ENCODE measurements around the gene NOSIP. TPM values are rescaled to one million over a fixed set of nuclear protein-coding genes. Genes with fewer than 3 reads are reported as not detected.

NOSIP gene
- total RNA-seq, 1 experiment from 2014 or later, result 97.9 TPM

DNA sequence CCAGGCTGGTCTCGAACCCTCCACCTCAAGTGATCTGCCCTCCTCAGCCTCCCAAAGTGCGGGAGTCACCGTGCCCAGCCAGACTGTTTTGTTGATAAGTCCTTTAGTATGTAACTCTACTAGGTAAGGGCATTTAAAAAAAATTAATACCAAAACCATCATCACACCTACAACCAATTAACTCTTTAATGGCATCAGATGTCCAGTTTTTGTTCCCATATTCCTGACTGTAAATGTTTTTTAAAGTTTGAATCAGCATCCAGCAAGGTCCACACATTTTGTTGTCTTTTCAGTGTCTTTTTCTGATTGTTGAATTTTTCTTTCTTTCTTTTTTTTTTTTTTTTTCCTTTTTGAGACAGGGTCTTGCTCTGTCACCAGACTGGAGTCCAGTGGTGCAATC lies 62.3 kb downstream of the NOSIP start:
- ATAC-seq (no peak), DNase-seq (ENCODE audit: low spot score) (no peak)
- ChIA-PET CTCF (interaction anchor here (1.2 to 1.8 kb wide), 2 partner anchors 10 to 29 kb away, joined by 5 to 7 read pairs; partner anchors contain the start of gene RCN3), POLR2A (no interaction called here)
- Mint-ChIP-seq H3K36me3 (peaks cover 18% of the 10 kb centered on the region), H3K4me1 (peaks cover 15% of the 10 kb centered on the region), H3K27ac (no peak overlapping the region), H3K27me3 (ENCODE audit: low read depth) (no peaks in the 10 kb centered on the region), H3K9me3 (no peaks in the 10 kb centered on the region), H3K4me3 (no peak overlapping the region)
- TF ChIP-seq, protein P1, sequence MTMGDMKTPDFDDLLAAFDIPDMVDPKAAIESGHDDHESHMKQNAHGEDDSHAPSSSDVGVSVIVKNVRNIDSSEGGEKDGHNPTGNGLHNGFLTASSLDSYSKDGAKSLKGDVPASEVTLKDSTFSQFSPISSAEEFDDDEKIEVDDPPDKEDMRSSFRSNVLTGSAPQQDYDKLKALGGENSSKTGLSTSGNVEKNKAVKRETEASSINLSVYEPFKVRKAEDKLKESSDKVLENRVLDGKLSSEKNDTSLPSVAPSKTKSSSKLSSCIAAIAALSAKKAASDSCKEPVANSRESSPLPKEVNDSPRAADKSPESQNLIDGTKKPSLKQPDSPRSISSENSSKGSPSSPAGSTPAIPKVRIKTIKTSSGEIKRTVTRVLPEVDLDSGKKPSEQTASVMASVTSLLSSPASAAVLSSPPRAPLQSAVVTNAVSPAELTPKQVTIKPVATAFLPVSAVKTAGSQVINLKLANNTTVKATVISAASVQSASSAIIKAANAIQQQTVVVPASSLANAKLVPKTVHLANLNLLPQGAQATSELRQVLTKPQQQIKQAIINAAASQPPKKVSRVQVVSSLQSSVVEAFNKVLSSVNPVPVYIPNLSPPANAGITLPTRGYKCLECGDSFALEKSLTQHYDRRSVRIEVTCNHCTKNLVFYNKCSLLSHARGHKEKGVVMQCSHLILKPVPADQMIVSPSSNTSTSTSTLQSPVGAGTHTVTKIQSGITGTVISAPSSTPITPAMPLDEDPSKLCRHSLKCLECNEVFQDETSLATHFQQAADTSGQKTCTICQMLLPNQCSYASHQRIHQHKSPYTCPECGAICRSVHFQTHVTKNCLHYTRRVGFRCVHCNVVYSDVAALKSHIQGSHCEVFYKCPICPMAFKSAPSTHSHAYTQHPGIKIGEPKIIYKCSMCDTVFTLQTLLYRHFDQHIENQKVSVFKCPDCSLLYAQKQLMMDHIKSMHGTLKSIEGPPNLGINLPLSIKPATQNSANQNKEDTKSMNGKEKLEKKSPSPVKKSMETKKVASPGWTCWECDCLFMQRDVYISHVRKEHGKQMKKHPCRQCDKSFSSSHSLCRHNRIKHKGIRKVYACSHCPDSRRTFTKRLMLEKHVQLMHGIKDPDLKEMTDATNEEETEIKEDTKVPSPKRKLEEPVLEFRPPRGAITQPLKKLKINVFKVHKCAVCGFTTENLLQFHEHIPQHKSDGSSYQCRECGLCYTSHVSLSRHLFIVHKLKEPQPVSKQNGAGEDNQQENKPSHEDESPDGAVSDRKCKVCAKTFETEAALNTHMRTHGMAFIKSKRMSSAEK (CRISPR knock-in tag; IDR thresholded peaks at IDR 0.05; ENCODE audit: borderline replicate concordance), result no peak
- TF ChIP-seq SOX15 (CRISPR knock-in tag; IDR thresholded peaks at IDR 0.05), result no peak
- TF ChIP-seq, protein P2, sequence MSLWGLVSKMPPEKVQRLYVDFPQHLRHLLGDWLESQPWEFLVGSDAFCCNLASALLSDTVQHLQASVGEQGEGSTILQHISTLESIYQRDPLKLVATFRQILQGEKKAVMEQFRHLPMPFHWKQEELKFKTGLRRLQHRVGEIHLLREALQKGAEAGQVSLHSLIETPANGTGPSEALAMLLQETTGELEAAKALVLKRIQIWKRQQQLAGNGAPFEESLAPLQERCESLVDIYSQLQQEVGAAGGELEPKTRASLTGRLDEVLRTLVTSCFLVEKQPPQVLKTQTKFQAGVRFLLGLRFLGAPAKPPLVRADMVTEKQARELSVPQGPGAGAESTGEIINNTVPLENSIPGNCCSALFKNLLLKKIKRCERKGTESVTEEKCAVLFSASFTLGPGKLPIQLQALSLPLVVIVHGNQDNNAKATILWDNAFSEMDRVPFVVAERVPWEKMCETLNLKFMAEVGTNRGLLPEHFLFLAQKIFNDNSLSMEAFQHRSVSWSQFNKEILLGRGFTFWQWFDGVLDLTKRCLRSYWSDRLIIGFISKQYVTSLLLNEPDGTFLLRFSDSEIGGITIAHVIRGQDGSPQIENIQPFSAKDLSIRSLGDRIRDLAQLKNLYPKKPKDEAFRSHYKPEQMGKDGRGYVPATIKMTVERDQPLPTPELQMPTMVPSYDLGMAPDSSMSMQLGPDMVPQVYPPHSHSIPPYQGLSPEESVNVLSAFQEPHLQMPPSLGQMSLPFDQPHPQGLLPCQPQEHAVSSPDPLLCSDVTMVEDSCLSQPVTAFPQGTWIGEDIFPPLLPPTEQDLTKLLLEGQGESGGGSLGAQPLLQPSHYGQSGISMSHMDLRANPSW (CRISPR knock-in tag; conservative IDR thresholded peaks at IDR 0.05; ENCODE audit: low read depth), result no peak
- TF ChIP-seq NFATC4 (CRISPR knock-in tag; IDR thresholded peaks at IDR 0.05), result no peak
- TF ChIP-seq, protein P3, sequence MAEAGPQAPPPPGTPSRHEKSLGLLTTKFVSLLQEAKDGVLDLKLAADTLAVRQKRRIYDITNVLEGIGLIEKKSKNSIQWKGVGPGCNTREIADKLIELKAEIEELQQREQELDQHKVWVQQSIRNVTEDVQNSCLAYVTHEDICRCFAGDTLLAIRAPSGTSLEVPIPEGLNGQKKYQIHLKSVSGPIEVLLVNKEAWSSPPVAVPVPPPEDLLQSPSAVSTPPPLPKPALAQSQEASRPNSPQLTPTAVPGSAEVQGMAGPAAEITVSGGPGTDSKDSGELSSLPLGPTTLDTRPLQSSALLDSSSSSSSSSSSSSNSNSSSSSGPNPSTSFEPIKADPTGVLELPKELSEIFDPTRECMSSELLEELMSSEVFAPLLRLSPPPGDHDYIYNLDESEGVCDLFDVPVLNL (CRISPR knock-in tag; IDR thresholded peaks at IDR 0.05; ENCODE audit: borderline replicate concordance, low read depth), result no peak
- TF ChIP-seq FOXJ3 (CRISPR knock-in tag; IDR thresholded peaks at IDR 0.05; ENCODE audit: borderline replicate concordance), result no peak
- no peak for TF ChIP-seq TEAD1 (CRISPR knock-in tag; IDR thresholded peaks at IDR 0.05)
- TF ChIP-seq, protein P4, sequence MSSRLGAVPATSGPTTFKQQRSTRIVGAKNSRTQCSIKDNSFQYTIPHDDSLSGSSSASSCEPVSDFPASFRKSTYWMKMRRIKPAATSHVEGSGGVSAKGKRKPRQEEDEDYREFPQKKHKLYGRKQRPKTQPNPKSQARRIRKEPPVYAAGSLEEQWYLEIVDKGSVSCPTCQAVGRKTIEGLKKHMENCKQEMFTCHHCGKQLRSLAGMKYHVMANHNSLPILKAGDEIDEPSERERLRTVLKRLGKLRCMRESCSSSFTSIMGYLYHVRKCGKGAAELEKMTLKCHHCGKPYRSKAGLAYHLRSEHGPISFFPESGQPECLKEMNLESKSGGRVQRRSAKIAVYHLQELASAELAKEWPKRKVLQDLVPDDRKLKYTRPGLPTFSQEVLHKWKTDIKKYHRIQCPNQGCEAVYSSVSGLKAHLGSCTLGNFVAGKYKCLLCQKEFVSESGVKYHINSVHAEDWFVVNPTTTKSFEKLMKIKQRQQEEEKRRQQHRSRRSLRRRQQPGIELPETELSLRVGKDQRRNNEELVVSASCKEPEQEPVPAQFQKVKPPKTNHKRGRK (CRISPR knock-in tag; IDR thresholded peaks at IDR 0.05; ENCODE audit: borderline replicate concordance), result no peak
- TF ChIP-seq NR1H2 (CRISPR knock-in tag; IDR thresholded peaks at IDR 0.05), result no peak
- no peak for TF ChIP-seq NFE2L1 (CRISPR knock-in tag; IDR thresholded peaks at IDR 0.05)
- no peak for TF ChIP-seq TCF7 (CRISPR knock-in tag; IDR thresholded peaks at IDR 0.05; ENCODE audit: low read depth)
- TF ChIP-seq, protein P5, sequence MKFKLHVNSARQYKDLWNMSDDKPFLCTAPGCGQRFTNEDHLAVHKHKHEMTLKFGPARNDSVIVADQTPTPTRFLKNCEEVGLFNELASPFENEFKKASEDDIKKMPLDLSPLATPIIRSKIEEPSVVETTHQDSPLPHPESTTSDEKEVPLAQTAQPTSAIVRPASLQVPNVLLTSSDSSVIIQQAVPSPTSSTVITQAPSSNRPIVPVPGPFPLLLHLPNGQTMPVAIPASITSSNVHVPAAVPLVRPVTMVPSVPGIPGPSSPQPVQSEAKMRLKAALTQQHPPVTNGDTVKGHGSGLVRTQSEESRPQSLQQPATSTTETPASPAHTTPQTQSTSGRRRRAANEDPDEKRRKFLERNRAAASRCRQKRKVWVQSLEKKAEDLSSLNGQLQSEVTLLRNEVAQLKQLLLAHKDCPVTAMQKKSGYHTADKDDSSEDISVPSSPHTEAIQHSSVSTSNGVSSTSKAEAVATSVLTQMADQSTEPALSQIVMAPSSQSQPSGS (CRISPR knock-in tag; IDR thresholded peaks at IDR 0.05; ENCODE audit: borderline replicate concordance, low read depth), result no peak
- no peak for TF ChIP-seq EMX1 (CRISPR knock-in tag; IDR thresholded peaks at IDR 0.05)
- TF ChIP-seq, protein P6, sequence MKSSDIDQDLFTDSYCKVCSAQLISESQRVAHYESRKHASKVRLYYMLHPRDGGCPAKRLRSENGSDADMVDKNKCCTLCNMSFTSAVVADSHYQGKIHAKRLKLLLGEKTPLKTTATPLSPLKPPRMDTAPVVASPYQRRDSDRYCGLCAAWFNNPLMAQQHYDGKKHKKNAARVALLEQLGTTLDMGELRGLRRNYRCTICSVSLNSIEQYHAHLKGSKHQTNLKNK (CRISPR knock-in tag; IDR thresholded peaks at IDR 0.05), result no peak
